IMR-90 (cell line): Measurements from ENCODE around the gene DUSP16. TPM values are rescaled to one million over a fixed set of nuclear protein-coding genes. Genes with fewer than 3 reads are reported as not detected.

Source experiments
- ATAC-seq: fragments of 200-7000 bp; cut with Tn5 transposase; 2 replicates; pipeline ENCODE4 v1.9.1; 2020; ENCODE audit warnings: low read depth, mild to moderate bottlenecking, moderate library complexity
- BruUV-seq: library from RNA; stranded (reverse); fragments of 400-500 nt; replicated peaks from 2 replicates; lab custom pipeline; 2021; lab: Mats Ljungman, UMichigan
- CTCF ChIA-PET: fragments of 300-600 bp; formaldehyde crosslinking; extraction: SDS; loops from one replicate; lab custom pipeline; 2021; ENCODE audit warnings: antibody characterized with exemption; lab: Yijun Ruan, JAX
- POLR2A ChIA-PET: fragments of 300-600 bp; sonication (Branson Sonifier 250); formaldehyde crosslinking; loops from one replicate; lab custom pipeline; 2022; ENCODE audit warnings: antibody characterized with exemption; ENCODE audit not compliant: unreplicated experiment; lab: Charles Lee
- DNase-seq: peaks from one replicate; pipeline ENCODE4 v3.0.0; 2013
- H2AFZ ChIP-seq: replicated peaks from 2 replicates; pipeline ENCODE3; 2013; ENCODE audit warnings: low read length, mild to moderate bottlenecking; ENCODE audit not compliant: poor library complexity
- H2AK5ac ChIP-seq: 2 replicates; pipeline ENCODE4 v1.6.1; 2013; ENCODE audit warnings: low read depth, low read length, inconsistent platforms
- H2AK9ac ChIP-seq: replicated peaks from 2 replicates; pipeline ENCODE3; 2013; ENCODE audit warnings: mild to moderate bottlenecking, low read depth, low read length, moderate library complexity; ENCODE audit not compliant: poor library complexity
- H2BK120ac ChIP-seq: 2 replicates; pipeline ENCODE4 v1.6.1; 2013; ENCODE audit warnings: low read depth, low read length, inconsistent platforms
- H2BK15ac ChIP-seq: 3 replicates; pipeline ENCODE4 v1.6.1; 2013; ENCODE audit warnings: low read depth, low read length, inconsistent platforms
- H2BK20ac ChIP-seq: 2 replicates; pipeline ENCODE4 v1.6.1; 2013; ENCODE audit warnings: low read depth, mild to moderate bottlenecking, inconsistent platforms, low read length, moderate library complexity
- H2BK5ac ChIP-seq: 2 replicates; pipeline ENCODE4 v1.6.1; 2013; ENCODE audit warnings: mild to moderate bottlenecking, low read depth, low read length, inconsistent platforms; ENCODE audit not compliant: poor library complexity, severe bottlenecking
- H3K14ac ChIP-seq: replicated peaks from 2 replicates; pipeline ENCODE4 v1.6.1; 2013; ENCODE audit warnings: low read depth, low read length, inconsistent platforms
- H3K18ac ChIP-seq: 2 replicates; pipeline ENCODE4 v1.6.1; 2013; ENCODE audit warnings: low read depth, low read length, control low read depth
- H3K23ac ChIP-seq: 2 replicates; pipeline ENCODE4 v1.6.1; 2013; ENCODE audit warnings: low read depth, low read length, inconsistent platforms
- H3K27ac ChIP-seq: 2 replicates; pipeline ENCODE4 v1.5.1; 2013; ENCODE audit warnings: mild to moderate bottlenecking, control low read depth, low read length; ENCODE audit not compliant: insufficient read depth
- H3K27me3 ChIP-seq: 2 replicates; pipeline ENCODE4 v1.6.1; 2013; ENCODE audit warnings: low read length; ENCODE audit not compliant: control insufficient read depth, insufficient read depth
- H3K36me3 ChIP-seq: 2 replicates; pipeline ENCODE4 v1.6.1; 2013; ENCODE audit warnings: low read length, mixed read lengths; ENCODE audit not compliant: control insufficient read depth, insufficient read depth
- H3K4ac ChIP-seq: 2 replicates; pipeline ENCODE4 v1.6.1; 2013; ENCODE audit warnings: low read depth, low read length, inconsistent platforms
- H3K4me1 ChIP-seq: 2 replicates; pipeline ENCODE4 v1.6.1; 2013; ENCODE audit warnings: low read length, mixed read lengths; ENCODE audit not compliant: control insufficient read depth, insufficient read depth
- H3K4me2 ChIP-seq: 2 replicates; pipeline ENCODE4 v1.6.1; 2013; ENCODE audit warnings: low read depth, mild to moderate bottlenecking, control low read depth, low read length, moderate library complexity
- H3K4me3 ChIP-seq: 2 replicates; pipeline ENCODE4 v1.5.1; 2013; ENCODE audit warnings: low read depth, mild to moderate bottlenecking, control low read depth, low read length, moderate library complexity; ENCODE audit not compliant: insufficient read depth
- H3K56ac ChIP-seq: 2 replicates; pipeline ENCODE4 v1.6.1; 2013; ENCODE audit warnings: low read length, inconsistent platforms; ENCODE audit not compliant: insufficient read depth; ENCODE audit errors: extremely low read depth
- H3K79me1 ChIP-seq, 2 experiments: 2 replicates each; pipeline ENCODE4 v1.6.1; 2013; ENCODE audit warnings: low read length in 2 of 2, inconsistent platforms in 1 of 2, low read depth in 1 of 2
- H3K9ac ChIP-seq: 2 replicates; pipeline ENCODE4 v1.6.1; 2013; ENCODE audit warnings: low read depth, low read length, control low read depth
- H3K9me1 ChIP-seq: 2 replicates; pipeline ENCODE4 v1.6.1; 2013; ENCODE audit warnings: low read length, inconsistent platforms; ENCODE audit not compliant: insufficient read depth
- H3K9me3 ChIP-seq: 2 replicates; pipeline ENCODE4 v1.6.1; 2013; ENCODE audit warnings: low read length; ENCODE audit not compliant: control insufficient read depth, insufficient read depth
- H4K20me1 ChIP-seq: 2 replicates; pipeline ENCODE4 v1.6.1; 2013; ENCODE audit warnings: low read length, inconsistent platforms; ENCODE audit not compliant: insufficient read depth
- H4K5ac ChIP-seq: 2 replicates; pipeline ENCODE4 v1.6.1; 2013; ENCODE audit warnings: mild to moderate bottlenecking, low read depth, low read length, control low read depth
- H4K8ac ChIP-seq, 2 experiments: 2 replicates each; pipeline ENCODE4 v1.6.1; 2013; ENCODE audit warnings: low read depth in 2 of 2, low read length in 2 of 2, control low read depth in 1 of 2, inconsistent platforms in 1 of 2
- H4K91ac ChIP-seq: 2 replicates; pipeline ENCODE4 v1.6.1; 2013; ENCODE audit warnings: low read depth, low read length, inconsistent platforms; ENCODE audit not compliant: insufficient read depth
- BHLHE40 ChIP-seq: fragments of 150-350 bp; IDR thresholded peaks from 2 replicates; pipeline ENCODE4 v1.6.1; 2016; ENCODE audit warnings: mild to moderate bottlenecking, low read depth, low read length
- CEBPB ChIP-seq: IDR thresholded peaks from 2 replicates; pipeline ENCODE4 v1.6.1; 2012; ENCODE audit warnings: low read depth, low read length, improper control_type of control experiment
- CHD1 ChIP-seq: IDR thresholded peaks from 2 replicates; pipeline ENCODE4 v1.6.1; 2012; ENCODE audit warnings: low read depth, low read length, improper control_type of control experiment
- CTCF ChIP-seq: conservative IDR thresholded peaks from 2 replicates; pipeline ENCODE4 v1.5.1; 2012; ENCODE audit warnings: mild to moderate bottlenecking, low read depth, low read length, improper control_type of control experiment
- MAFK ChIP-seq: IDR thresholded peaks from 2 replicates; pipeline ENCODE4 v1.6.1; 2012; ENCODE audit warnings: low read depth, low read length, improper control_type of control experiment
- MAZ ChIP-seq: IDR thresholded peaks from 2 replicates; pipeline ENCODE4 v1.6.1; 2012; ENCODE audit warnings: low read depth, mild to moderate bottlenecking, low read length, improper control_type of control experiment, moderate library complexity, borderline replicate concordance
- MXI1 ChIP-seq: IDR thresholded peaks from 2 replicates; pipeline ENCODE4 v1.6.1; 2012; ENCODE audit warnings: low read depth, mild to moderate bottlenecking, low read length, moderate library complexity, borderline replicate concordance
- NFE2L2 ChIP-seq: fragments of 150-350 bp; IDR thresholded peaks from 2 replicates; pipeline ENCODE4 v1.6.1; 2016; ENCODE audit warnings: low read depth, mild to moderate bottlenecking, low read length
- RAD21 ChIP-seq: IDR thresholded peaks from 2 replicates; pipeline ENCODE4 v1.6.1; 2012; ENCODE audit warnings: low read length, improper control_type of control experiment
- RCOR1 ChIP-seq: IDR thresholded peaks from 2 replicates; pipeline ENCODE4 v1.6.1; 2012; ENCODE audit warnings: mild to moderate bottlenecking, low read length, improper control_type of control experiment; ENCODE audit not compliant: insufficient replicate concordance
- SMC3 ChIP-seq: fragments of 150-350 bp; IDR thresholded peaks from 2 replicates; pipeline ENCODE4 v1.6.1; 2016; ENCODE audit warnings: low read depth, mild to moderate bottlenecking, antibody characterized with exemption, low read length, moderate library complexity
- WGBS, 2 experiments: methylation state at CpG; one replicate each; pipeline versions ENCODE4 v1.1.5 to v1.1.7; 2013; ENCODE audit warnings: missing lambda C conversion rate in 2 of 2; ENCODE audit not compliant: insufficient read length in 1 of 2; ENCODE audit errors: extremely low coverage in 2 of 2; 5-methylcytosine and 5-hydroxymethylcytosine counted together
- dilution Hi-C: fragments of 300-500 bp; cut with HindIII; formaldehyde crosslinking; loops from one replicate; pipeline ENCODE4 v1.14.3; 2018; ENCODE audit warnings: low sequenced_read_pairs; ENCODE audit not compliant: unreplicated experiment
- in situ Hi-C: fragments of 300-500 bp; cut with MboI; formaldehyde crosslinking; loops from 3 replicates; pipeline ENCODE4 v1.14.3; 2019; ENCODE audit warnings: low sequenced_read_pairs, inconsistent platforms, mixed read lengths
- intact Hi-C: fragments of 100-400 bp; cut with micrococcal nuclease; formaldehyde crosslinking; loops from 2 replicates; pipeline ENCODE4 v1.10.0; 2022
- polyA plus RNA-seq, 3 experiments: library from polyadenylated mRNA; depleted of rRNA; stranded (reverse); fragments of >200 nt; gene quantifications; 2 replicates each; pipeline ENCODE4 v1.2.3, GENCODE V29; 2012; ENCODE audit warnings: low replicate concordance in 1 of 3
- total RNA-seq: library from RNA; depleted of rRNA; stranded (reverse); fragments of >200 nt; gene quantifications from 2 replicates; pipeline ENCODE4 v1.2.3, GENCODE V29; 2012
- TF ChIP-seq, protein P1 (sequence below): fragments of 150-350 bp; IDR thresholded peaks from 2 replicates; pipeline ENCODE4 v1.6.1; 2016; ENCODE audit warnings: low read depth, mild to moderate bottlenecking, low read length, moderate library complexity, borderline replicate concordance

The DUSP16 gene
- total and polyA plus RNA-seq, 2 of the 4 experiments (the other 2 are of a cell fraction): 4.7 to 10.0 TPM

DNA sequence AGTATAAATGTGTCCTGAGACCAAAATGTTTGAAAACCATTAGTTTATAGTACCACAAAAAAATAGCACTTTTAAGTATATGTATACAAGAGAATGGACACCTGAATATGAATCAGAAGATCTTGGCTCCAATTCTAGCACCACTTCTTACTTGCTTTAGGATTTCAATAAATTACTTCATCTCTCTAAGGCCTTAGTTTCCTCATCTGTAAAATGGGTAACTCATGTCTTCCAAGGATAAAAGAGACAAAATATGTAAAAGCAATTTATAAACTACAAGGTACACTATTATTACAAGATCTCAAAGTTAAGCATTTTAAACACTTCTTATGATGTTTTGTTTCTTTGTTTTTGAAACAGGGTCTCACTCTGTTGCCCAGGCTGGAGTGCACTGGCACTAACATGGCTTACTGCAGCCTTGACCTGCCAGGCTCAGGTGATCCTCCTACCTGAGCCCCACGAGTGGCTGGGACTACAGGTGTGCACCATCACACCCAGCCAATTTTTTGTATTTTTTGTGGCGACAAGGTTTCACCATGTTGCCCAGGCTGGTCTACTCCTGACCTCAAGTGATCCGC lies 9.4 kb downstream of the DUSP16 start:
- in situ Hi-C loops: no loop called here
- ChIA-PET CTCF (no interaction called here), POLR2A (no interaction called here)
- Histone ChIP-seq H2AK5ac (no peak overlapping the region), H3K9me1 (peaks cover 2% of the 10 kb centered on the region; the same call in 1 of the 2 replicates), H2BK20ac (no peak overlapping the region), H2AK9ac (no peak overlapping the region), H4K5ac (no peak overlapping the region), H3K18ac (no peak overlapping the region), H2AFZ (no peak overlapping the region), H3K4me1 (no peaks in the 10 kb centered on the region), H3K79me1 (peaks cover 7 to 16% of the 10 kb centered on the region in 2 experiments), H3K23ac (no peak overlapping the region), H3K36me3 (0 out of 2 replicates have a peak, but pooled peaks cover 2% of the 10 kb centered on the region), H3K56ac (no peak overlapping the region), H4K91ac (no peak overlapping the region), H4K20me1 (peaks cover 5% of the 10 kb centered on the region; the same call in 1 of the 2 replicates), H3K27me3 (no peaks in the 10 kb centered on the region), H2BK5ac (no peak overlapping the region), H3K4me2 (no peak overlapping the region), H2BK120ac (no peak overlapping the region), H4K8ac (no peak overlapping the region), H2BK15ac (no peak overlapping the region), H3K4ac (no peak overlapping the region), H3K9me3 (no peaks in the 10 kb centered on the region), H3K4me3 (no peak overlapping the region), H3K9ac (no peak overlapping the region), H3K27ac (no peak overlapping the region), H3K14ac (no peak overlapping the region)
- no TSS peak for BruUV-seq
- dilution Hi-C loops: no loop called here
- ATAC-seq: no peak
- no peak for DNase-seq
- TF ChIP-seq RCOR1: no peak
- TF ChIP-seq RAD21: no peak
- TF ChIP-seq MXI1: no peak
- no peak for TF ChIP-seq MAZ
- TF ChIP-seq, protein P1, sequence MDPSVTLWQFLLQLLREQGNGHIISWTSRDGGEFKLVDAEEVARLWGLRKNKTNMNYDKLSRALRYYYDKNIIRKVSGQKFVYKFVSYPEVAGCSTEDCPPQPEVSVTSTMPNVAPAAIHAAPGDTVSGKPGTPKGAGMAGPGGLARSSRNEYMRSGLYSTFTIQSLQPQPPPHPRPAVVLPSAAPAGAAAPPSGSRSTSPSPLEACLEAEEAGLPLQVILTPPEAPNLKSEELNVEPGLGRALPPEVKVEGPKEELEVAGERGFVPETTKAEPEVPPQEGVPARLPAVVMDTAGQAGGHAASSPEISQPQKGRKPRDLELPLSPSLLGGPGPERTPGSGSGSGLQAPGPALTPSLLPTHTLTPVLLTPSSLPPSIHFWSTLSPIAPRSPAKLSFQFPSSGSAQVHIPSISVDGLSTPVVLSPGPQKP: no peak
- TF ChIP-seq SMC3: no peak
- no peak for TF ChIP-seq CTCF
- no peak for TF ChIP-seq MAFK
- TF ChIP-seq NFE2L2: no peak
- TF ChIP-seq CEBPB: no peak
- no peak for TF ChIP-seq BHLHE40
- no peak for TF ChIP-seq CHD1
- intact Hi-C loops: no loop called here
- no CpG with 5 or more reads among the region's 3 CpGs for WGBS, 2 experiments
